Liver (tissue), 9 donors: ENCODE data around the gene BCKDHB. TPM values are rescaled to one million over a fixed set of nuclear protein-coding genes. Genes with fewer than 3 reads are reported as not detected.

Source experiments
- DNase-seq: peaks from one replicate; pipeline ENCODE4 v3.0.0-alpha.2; 2017; ENCODE audit warnings: low spot score
- H3K27ac ChIP-seq, 2 donors: one replicate each; pipeline ENCODE4 v1.7.0; 2013; ENCODE audit warnings: inconsistent platforms in 2 of 2, low read length in 2 of 2, control low read depth in 1 of 2, low read depth in 1 of 2, mild to moderate bottlenecking in 1 of 2
- H3K27me3 ChIP-seq, 4 donors: one replicate each; pipeline versions ENCODE4 v1.6.1 to v1.7.0; 2013; ENCODE audit warnings: low read length in 3 of 4, inconsistent platforms in 1 of 4, mild to moderate bottlenecking in 1 of 4, moderate library complexity in 1 of 4; ENCODE audit not compliant: control insufficient read depth in 4 of 4, insufficient read depth in 4 of 4
- H3K36me3 ChIP-seq, 4 donors: one replicate each; pipeline versions ENCODE4 v1.6.1 to v1.7.0; 2013; ENCODE audit warnings: low read length in 3 of 4, mild to moderate bottlenecking in 3 of 4, low read depth in 1 of 4, moderate library complexity in 1 of 4; ENCODE audit not compliant: control insufficient read depth in 4 of 4, insufficient read depth in 3 of 4
- H3K4me1 ChIP-seq, 4 donors: one replicate each; pipeline versions ENCODE4 v1.6.1 to v1.7.0; 2013; ENCODE audit warnings: low read length in 3 of 4, mild to moderate bottlenecking in 3 of 4, moderate library complexity in 1 of 4; ENCODE audit not compliant: control insufficient read depth in 4 of 4, insufficient read depth in 4 of 4
- H3K4me3 ChIP-seq, 3 donors: one replicate each; pipeline versions ENCODE4 v1.6.1 to v1.7.0; 2013; ENCODE audit warnings: low read length in 3 of 3, control low read depth in 1 of 3, low read depth in 1 of 3, mild to moderate bottlenecking in 1 of 3
- H3K9ac ChIP-seq, 2 donors: one replicate each; pipeline ENCODE4 v1.7.0; 2013; ENCODE audit warnings: low read length in 2 of 2, mild to moderate bottlenecking in 2 of 2, moderate library complexity in 2 of 2, control low read depth in 1 of 2, low read depth in 1 of 2
- H3K9me3 ChIP-seq, 4 donors: one replicate each; pipeline versions ENCODE4 v1.6.1 to v1.7.0; 2013; ENCODE audit warnings: low read length in 3 of 4; ENCODE audit not compliant: control insufficient read depth in 4 of 4
- HNF4A ChIP-seq, 2 donors: conservative IDR thresholded peaks; 2 replicates each; pipeline ENCODE4 v1.6.1; 2016; ENCODE audit warnings: antibody characterized with exemption in 2 of 2, mild to moderate bottlenecking in 2 of 2
- HNF4G ChIP-seq: IDR thresholded peaks from 2 replicates; pipeline ENCODE4 v1.6.1; 2016; ENCODE audit warnings: antibody characterized with exemption
- NR2F2 ChIP-seq: IDR thresholded peaks from 2 replicates; pipeline ENCODE4 v1.6.1; 2016; ENCODE audit warnings: antibody characterized with exemption
- RAD21 ChIP-seq, 2 donors: IDR thresholded peaks; 2 replicates each; pipeline ENCODE4 v1.6.1; 2016; ENCODE audit warnings: antibody characterized with exemption in 2 of 2, mild to moderate bottlenecking in 2 of 2
- RXRA ChIP-seq, 2 donors: IDR thresholded peaks; 2 replicates each; pipeline ENCODE4 v1.6.1; 2017 to 2018; ENCODE audit warnings: antibody characterized with exemption in 2 of 2, mild to moderate bottlenecking in 1 of 2
- SP1 ChIP-seq: IDR thresholded peaks from 2 replicates; pipeline ENCODE4 v1.6.1; 2018; ENCODE audit warnings: antibody characterized with exemption, mild to moderate bottlenecking
- TAF1 ChIP-seq: conservative IDR thresholded peaks from 2 replicates; pipeline ENCODE4 v1.6.1; 2016; ENCODE audit warnings: antibody characterized with exemption, mild to moderate bottlenecking
- YY1 ChIP-seq: IDR thresholded peaks from 2 replicates; pipeline ENCODE4 v1.6.1; 2016; ENCODE audit warnings: antibody characterized with exemption, mild to moderate bottlenecking
- WGBS: extraction: QIAGEN DNeasy Blood & Tissue Kit; methylation state at CpG from one replicate; pipeline ENCODE4 v1.1.7; 2013; 5-methylcytosine and 5-hydroxymethylcytosine counted together
- polyA plus RNA-seq, 2 donors: library from polyadenylated mRNA; stranded (reverse) in 1 of 2; unstranded in 1 of 2; fragments of 200-250 nt in 1 of 2; fragments of >200 nt in 1 of 2; fragmentation: Nextera tagmentation in 1 of 2; extraction: Ambion mirVana in 1 of 2; gene quantifications; one replicate each; pipeline versions ENCODE4 v1.2.1 to v1.2.3, GENCODE V29; 2013 to 2015
- total RNA-seq, 2 donors: library from RNA; depleted of rRNA; stranded (reverse); fragments of >200 nt; gene quantifications; one replicate each; pipeline ENCODE4 v1.2.3, GENCODE V29; 2014
- TF ChIP-seq, protein P1 (sequence below): IDR thresholded peaks from 2 replicates; pipeline ENCODE4 v1.6.1; 2016; ENCODE audit warnings: antibody characterized with exemption
- TF ChIP-seq, protein P2 (sequence below): IDR thresholded peaks from 2 replicates; pipeline ENCODE4 v1.6.1; 2016; ENCODE audit warnings: antibody characterized with exemption
- TF ChIP-seq, protein P3 (sequence below): IDR thresholded peaks from 2 replicates; pipeline ENCODE4 v1.6.1; 2016; ENCODE audit warnings: antibody characterized with exemption, mild to moderate bottlenecking
- donor health status: healthy.
- donor health status: healthy.
- donor health status: healthy.
- donor health status: healthy.
- donor health status: healthy.

BCKDHB gene
- total and polyA plus RNA-seq, 4 donors, result 13.0 to 74.8 (median 31.6) TPM

DNA sequence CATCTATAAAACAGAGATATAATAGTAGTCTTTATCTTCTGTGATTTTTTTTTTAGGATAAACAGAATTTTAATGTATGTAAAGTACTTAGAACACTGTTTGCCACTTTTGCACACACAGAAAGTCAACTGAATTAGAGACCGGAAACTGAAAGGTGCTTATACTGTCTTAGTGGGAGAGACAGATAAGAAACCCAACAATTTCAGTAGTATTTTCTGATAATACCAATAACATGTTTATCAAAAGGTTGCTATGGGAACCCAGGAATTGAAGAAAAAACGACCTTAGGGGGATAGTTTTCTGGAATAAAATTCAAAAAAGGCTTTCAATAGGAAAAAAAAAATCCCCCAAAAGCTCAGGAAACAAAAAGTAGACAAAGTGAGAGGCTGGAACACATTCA lies 138.6 kb downstream of the BCKDHB start (continued):
- TF ChIP-seq HNF4A (conservative IDR thresholded peaks at IDR 0.05) (no peak), RXRA (IDR thresholded peaks at IDR 0.05) (no peak), SP1 (no peak), RAD21 (IDR thresholded peaks at IDR 0.05) (no peak), HNF4G (no peak)
- TF ChIP-seq, protein P1, sequence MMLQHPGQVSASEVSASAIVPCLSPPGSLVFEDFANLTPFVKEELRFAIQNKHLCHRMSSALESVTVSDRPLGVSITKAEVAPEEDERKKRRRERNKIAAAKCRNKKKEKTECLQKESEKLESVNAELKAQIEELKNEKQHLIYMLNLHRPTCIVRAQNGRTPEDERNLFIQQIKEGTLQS, result no peak

DNA sequence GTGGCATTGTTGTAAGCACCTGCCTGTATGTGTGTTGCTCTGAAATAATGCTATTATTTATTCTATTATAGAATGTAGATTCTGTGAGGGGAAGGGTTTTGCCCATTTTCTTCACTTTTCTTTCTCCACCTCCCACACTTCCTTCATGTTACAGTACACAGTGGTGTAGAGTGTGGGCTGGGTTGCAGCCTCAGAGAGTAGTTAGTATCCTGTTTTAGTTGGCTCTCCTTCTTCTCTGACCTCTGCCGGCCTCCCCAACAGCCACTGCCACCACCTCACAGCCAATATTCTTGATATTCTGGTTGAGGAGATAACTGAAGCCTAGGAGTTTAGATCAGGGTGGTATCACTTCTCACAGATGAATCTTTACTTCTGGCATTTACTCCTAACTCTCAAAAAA lies 143.4 kb downstream of the BCKDHB start:
- H3K27me3 ChIP-seq, result no peaks in the 10 kb centered on the region
- H3K36me3 ChIP-seq, result no peaks in the 10 kb centered on the region
- H3K9ac ChIP-seq, result no peak overlapping the region
- H3K27ac ChIP-seq, result no peak overlapping the region
- no peak for DNase-seq
- TF ChIP-seq HNF4A (conservative IDR thresholded peaks at IDR 0.05), result no peak
- no peak for TF ChIP-seq NR2F2
- TF ChIP-seq YY1, result no peak
- H3K4me1 ChIP-seq, result peaks cover 0 to 6% (median 4%) of the 10 kb centered on the region in 4 donors
- H3K9me3 ChIP-seq, result no peaks in the 10 kb centered on the region
- 88% methylated on average over 1 of the region's 1 CpG for WGBS
- no peak overlapping the region for H3K4me3 ChIP-seq

DNA sequence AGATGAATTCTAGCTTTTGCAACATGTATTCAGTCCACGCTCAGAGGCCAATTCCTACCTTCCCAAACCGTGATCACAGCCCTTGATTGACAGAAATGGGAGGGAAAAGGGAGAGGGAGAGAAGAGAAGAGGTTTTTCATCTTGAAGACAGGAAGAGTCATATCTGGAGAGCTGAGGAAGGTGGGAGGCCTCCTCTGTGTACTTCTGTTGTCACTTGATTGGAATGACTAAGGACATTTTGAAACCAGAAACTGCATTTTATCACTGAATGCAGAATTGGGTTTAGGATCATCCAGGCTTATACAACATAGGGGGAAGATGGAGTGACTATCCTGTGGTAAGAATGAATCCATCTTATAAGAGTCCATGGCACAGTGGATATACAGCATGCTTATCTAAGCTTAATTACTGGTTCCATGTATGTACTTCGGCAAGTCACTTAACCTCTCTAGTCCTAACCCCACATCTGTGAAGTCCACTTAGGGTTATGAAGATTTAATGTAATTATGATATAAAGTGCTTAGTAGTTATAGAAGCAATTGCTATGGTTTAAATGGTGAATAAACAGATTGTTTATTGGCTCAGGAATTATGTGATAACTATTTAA lies 144.0 kb downstream of the BCKDHB start:
- no peak for TF ChIP-seq HNF4G
- TF ChIP-seq, protein P1, result no peak
- no peak for TF ChIP-seq SP1
- TF ChIP-seq, protein P2, sequence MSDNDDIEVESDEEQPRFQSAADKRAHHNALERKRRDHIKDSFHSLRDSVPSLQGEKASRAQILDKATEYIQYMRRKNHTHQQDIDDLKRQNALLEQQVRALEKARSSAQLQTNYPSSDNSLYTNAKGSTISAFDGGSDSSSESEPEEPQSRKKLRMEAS, result no peak
- no peak for TF ChIP-seq HNF4A (conservative IDR thresholded peaks at IDR 0.05)
- Histone ChIP-seq H3K27me3 (no peaks in the 10 kb centered on the region), H3K4me1 (peaks cover 0 to 6% (median 4%) of the 10 kb centered on the region in 4 donors), H3K36me3 (no peaks in the 10 kb centered on the region), H3K9ac (no peak overlapping the region), H3K4me3 (no peak overlapping the region), H3K9me3 (no peaks in the 10 kb centered on the region), H3K27ac (no peak overlapping the region)
- no peak for DNase-seq
- 93% methylated on average over 3 of the region's 3 CpGs for WGBS

DNA sequence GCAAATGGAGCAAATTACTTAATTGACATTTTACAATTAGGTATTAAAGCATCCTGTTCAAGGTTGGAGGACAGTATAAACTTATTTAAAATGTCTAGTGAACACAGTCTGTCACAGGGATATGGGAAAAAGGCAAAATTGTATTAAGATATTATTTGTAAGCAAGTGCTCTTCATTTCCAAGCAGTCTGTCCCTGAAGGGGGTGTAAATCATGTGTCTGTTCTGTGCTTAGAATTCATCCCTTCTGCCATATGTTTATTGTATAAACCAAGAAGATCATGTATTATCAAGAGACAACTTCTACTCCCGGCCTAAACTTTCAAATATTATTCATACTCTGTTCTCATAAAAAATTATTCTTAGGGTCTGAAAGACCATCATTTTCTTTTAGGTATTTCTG lies 144.8 kb downstream of the BCKDHB start:
- no peak overlapping the region for H3K27ac ChIP-seq
- no peaks in the 10 kb centered on the region for H3K27me3 ChIP-seq
- WGBS, result 93% methylated on average over 1 of the region's 1 CpG
- no peaks in the 10 kb centered on the region for H3K9me3 ChIP-seq
- no peak for TF ChIP-seq TAF1
- TF ChIP-seq, protein P3, sequence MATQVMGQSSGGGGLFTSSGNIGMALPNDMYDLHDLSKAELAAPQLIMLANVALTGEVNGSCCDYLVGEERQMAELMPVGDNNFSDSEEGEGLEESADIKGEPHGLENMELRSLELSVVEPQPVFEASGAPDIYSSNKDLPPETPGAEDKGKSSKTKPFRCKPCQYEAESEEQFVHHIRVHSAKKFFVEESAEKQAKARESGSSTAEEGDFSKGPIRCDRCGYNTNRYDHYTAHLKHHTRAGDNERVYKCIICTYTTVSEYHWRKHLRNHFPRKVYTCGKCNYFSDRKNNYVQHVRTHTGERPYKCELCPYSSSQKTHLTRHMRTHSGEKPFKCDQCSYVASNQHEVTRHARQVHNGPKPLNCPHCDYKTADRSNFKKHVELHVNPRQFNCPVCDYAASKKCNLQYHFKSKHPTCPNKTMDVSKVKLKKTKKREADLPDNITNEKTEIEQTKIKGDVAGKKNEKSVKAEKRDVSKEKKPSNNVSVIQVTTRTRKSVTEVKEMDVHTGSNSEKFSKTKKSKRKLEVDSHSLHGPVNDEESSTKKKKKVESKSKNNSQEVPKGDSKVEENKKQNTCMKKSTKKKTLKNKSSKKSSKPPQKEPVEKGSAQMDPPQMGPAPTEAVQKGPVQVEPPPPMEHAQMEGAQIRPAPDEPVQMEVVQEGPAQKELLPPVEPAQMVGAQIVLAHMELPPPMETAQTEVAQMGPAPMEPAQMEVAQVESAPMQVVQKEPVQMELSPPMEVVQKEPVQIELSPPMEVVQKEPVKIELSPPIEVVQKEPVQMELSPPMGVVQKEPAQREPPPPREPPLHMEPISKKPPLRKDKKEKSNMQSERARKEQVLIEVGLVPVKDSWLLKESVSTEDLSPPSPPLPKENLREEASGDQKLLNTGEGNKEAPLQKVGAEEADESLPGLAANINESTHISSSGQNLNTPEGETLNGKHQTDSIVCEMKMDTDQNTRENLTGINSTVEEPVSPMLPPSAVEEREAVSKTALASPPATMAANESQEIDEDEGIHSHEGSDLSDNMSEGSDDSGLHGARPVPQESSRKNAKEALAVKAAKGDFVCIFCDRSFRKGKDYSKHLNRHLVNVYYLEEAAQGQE, result no peak
- H3K36me3 ChIP-seq, result no peaks in the 10 kb centered on the region
- no peak overlapping the region for H3K9ac ChIP-seq
- peaks cover 0 to 6% (median 4%) of the 10 kb centered on the region in 4 donors for H3K4me1 ChIP-seq
- DNase-seq, result no peak
- no peak overlapping the region for H3K4me3 ChIP-seq
